Stimulated activated CD4-positive, alpha-beta T cell treated with anti-CD3 and anti-CD28 coated beads, Interleukin-2, amount 100 ng/mL, for 24 hours (primary cell): ENCODE results near the gene KIAA1549.
"Not testable (repeated sequence)": the region's sequence is repeated elsewhere in the genome, so short reads cannot be mapped to it uniquely, and the experiment has no call there.

Experiments used
- DNase-seq, 2 donors: peaks; one replicate each; pipeline ENCODE4 v3.0.0-alpha.2; 2020

The KIAA1549 gene

DNA sequence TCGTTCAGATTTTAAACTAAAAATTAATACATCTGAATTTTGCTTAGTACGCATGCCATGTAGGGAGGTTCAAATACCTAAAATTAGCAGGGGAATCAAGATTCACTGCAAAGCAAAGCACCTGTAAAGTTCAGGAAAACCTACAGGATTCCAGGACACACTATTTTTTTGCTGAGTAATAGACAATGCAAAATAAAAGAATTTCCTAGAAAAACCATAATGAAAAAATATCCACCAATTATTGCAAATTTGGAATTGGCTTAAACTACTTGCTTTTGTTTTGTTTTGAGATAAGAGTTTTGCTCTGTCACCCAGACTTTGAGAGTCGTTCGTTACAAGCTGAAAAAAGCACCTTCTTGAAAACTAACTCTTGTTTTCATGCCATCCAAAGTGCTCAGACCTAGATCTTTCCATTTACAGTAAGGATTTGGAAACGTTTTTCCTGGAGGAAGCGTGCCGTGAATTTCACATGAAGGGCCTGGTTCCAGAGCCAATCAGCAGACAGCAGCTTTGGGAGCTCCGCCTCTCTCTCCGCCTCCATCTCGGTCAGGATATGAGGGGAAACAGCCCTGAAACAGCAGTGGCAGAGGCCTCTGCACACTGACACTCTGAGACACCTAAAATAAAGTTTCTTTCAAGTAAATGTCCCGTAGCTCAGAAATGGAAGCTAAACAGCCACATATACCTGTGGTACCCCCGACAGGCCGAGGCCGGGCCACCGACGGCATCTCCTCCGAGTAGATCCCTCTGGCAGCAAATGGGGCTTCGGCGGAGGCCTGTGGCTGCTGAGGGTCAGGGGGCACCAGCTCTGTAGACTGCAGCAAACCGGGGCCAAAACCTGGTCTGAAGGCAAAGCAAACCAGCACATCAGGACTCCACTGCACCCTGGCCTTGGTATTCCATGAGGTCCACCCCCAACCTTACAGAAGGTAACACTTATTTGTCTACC lies 137.3 kb downstream of the KIAA1549 start:
- DNase-seq, result no peak

DNA sequence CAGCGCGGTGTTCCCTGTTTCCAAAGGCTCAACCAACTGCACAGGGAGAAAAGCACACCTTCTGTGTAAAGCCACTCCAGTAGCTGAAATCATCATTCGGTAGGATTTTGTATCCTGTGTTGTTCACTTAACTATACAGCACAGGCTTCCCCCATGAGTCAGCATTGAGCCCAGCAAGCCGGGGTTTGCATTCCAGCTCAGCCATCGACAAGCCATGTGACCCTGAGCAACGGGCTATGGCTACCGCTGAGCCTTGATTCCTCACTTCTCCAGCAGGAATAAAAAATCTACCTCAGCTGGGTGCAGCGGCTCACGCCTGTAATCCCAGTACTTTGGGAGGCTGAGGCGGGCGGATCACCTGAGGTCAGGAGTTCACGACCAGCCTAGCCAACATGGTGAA lies 139.1 kb downstream of the KIAA1549 start:
- no peak for DNase-seq

DNA sequence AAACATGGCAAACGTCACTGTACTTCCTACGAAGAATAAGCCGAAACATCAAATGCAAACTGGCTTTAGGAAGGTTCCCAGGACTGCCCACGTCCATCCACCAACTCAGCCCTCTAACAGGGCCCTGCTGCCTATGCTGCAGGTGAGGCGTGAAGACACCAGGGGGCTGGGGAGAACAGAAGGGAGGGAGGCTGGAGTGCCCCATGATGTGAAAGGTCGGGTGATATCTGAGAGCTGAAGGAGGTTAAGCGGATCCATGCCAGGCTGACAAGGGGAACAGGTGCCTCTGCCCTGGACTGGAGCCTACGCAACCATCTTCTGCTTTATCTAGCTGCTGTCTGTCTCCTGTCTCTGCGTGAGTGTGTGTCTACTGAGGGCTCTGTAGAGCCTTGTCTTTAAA lies 143.0 kb downstream of the KIAA1549 start:
- DNase-seq, result no peak

DNA sequence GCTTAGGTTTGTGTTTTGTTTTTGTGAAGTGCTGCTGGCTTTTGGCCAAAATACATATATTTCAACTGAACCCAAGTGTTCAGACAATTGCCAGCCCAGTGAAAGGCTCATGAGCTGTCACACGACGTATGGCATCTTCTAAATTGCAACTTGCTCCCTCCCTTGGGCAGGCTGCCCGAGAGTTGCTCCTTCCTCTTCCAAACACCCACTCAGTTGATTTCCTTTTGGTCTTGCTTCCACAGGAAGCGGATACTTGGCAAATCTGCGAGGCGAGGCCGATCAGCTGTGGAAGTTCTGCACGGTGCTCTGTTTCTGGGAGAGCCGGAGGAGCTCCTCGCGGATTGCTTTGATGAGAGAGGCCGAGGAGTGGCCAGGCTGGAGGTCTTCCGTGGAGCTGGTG lies 143.6 kb downstream of the KIAA1549 start:
- DNase-seq, result no peak

DNA sequence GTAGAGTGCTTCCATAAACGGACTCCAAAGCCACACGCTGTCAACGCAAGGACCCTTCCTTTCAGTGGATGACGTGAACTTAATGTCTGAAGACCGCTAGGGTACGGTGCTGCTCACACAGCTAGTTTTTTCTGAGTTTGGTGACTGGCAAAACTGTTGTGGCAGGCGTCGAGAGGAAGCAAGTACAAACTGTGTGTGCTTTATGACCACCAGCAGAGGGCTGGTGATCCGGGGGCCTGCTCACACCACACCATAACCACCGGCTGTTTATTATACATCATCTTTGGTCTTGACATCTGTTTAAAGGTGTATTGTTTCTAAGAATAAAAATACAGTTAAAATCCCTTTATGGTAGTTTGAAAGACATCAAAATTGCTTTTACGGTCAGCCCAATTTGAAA lies 146.1 kb downstream of the KIAA1549 start:
- no peak for DNase-seq

DNA sequence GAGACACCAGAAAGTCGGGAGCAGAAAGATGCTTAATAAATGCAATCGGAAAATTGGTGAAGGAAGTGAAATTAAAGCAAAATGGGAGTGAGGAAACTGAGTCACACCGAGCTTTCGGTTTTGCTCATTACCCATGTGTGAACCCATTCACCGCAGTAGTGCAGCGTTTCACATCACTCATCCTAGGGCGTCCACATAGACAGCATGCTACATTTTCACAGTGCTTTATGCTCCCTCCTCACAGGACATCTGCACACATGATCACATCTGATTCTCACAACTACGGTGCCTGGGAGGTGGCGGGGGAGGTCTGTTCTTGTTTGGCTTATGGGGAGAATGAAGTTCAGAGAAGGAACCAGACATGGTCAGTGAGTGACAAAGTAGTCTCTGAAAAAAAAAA lies 146.6 kb downstream of the KIAA1549 start:
- DNase-seq, result peak; percentile 10 to 17

DNA sequence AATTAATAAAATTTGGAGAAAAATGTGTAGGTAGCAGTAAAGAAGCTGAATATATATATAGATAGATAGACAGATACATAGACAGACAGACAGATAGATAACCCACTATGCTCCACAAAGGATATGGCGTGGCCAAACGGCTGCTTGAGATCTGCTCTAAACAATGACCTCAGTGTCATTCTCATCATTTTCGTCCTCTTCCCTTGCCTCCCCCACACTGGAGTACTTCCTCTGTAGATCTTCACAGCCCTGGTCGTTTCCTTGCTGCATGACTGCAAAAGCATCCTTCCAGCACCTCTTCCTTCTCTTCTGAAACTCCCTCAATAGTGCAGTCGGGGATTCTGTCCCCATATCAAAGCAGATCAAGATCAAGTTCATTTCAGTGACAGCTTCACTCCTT lies 147.6 kb downstream of the KIAA1549 start:
- no peak for DNase-seq

DNA sequence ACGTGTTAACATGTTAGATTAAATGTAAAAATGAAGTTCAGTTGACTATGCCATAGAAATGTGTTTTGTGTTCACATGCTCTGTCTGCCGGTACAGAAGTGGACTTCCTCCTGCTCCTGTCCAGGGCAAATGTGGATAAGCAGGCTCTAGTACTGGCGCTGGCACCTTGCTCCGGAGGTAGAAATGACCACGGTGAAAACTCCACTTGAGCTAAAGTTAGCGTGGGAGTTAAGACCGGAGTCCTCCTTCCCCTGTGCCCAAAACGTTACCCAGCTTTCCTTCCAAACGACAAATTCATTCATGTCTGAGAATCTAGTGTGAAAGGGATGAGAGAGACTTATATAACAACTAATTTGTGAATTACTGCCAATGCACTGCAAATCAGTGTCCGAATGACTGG lies 148.2 kb downstream of the KIAA1549 start:
- DNase-seq, result no peak

DNA sequence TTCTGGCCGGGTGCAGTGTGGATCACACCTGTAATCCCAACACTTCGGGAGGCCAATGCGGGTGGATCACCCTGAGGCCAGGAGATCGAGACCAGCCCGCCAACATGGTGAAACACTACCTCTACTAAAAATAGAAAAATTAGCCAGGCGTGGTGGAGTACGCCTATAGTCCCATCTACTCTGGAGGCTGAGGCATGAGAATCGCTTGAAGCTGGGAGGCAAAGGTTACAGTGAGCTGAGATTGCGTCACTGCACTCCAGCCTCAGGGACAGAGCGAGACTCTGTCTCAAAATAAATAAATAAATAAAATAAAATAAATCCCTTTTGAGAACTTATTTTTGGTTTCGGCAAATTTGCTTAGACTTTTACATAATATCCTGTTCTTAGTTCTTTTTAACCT lies 151.9 kb downstream of the KIAA1549 start:
- no peak for DNase-seq

DNA sequence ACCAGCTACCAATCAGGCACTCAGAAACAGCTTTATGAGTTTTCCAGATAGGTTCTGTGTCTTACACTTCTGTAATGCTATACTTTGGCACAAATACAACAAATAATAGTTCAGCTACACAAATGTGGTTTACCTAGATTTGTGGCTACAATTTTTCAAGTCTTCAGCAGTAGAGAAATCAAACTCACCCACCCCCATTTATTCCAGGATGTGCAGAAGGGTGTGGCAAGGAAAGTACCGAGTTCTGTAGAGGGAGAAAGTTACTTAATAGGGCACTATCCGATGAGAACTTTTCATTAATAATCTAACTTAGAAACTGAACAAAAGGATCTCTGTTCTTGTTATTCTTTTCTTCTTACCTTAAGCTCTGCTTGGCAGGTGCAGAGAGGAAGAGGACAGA lies 152.9 kb downstream of the KIAA1549 start:
- no peak for DNase-seq

DNA sequence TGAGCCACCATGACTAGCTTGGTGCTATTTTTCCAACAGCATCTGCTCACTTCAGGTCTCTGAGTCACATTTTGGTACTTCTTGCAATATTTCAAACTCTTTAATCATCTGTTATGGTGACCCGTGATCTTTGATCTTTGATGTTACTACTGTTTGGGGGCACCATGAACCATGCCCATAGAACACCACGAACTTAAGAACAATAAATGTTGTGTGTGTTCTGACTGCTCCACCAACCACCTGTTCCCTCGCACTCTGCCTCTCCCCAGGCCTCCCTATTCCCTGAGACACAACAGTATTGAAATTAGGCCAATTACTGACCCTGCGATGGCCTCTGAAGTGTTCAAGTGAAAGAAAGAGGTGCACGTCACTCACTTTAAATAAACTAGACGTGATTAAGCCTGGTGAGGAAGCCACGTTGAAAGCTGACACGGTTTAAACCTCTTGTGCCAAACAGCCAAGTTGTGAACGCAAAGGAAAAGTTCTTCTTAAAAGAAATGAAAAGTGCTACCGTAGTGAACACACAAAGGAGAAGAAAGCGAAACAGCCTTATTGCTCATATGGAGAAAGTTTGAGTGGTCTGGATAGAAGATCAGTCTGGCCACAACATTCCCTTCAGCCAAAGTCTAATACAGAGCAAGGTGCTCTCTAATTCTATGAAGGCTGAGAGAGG lies 156.0 kb downstream of the KIAA1549 start:
- no peak for DNase-seq

DNA sequence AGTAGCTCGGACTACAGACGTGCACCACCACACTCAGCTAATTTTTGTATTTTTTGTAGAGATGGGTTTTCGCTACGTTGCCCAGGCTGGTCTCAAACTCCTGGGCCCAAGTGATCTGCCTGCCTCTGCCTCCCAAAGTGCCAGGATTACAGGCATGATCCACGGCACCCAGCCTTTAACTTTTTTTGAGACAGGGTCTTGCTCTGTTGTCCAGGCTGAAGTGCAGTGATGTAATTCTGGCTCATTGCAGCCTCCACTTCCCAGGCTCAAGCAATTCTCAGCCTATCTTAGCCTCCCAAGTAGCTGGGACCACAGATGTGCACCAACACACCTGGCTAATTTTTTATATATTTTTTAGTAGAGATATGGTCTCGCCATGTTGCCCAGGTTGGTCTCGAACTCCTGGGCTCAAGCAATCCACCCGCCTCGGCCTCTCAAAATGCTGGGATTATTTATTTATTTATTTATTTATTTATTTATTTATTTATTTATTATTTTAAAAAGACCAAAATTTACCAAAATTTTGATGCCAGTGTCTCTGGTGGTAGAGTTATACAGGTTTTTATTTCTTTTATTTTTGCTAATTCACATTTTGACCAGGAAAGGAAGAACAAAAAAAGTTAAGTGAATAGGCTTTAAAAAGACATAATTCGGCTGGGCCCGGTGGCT lies 158.2 kb downstream of the KIAA1549 start:
- DNase-seq, result no peak

DNA sequence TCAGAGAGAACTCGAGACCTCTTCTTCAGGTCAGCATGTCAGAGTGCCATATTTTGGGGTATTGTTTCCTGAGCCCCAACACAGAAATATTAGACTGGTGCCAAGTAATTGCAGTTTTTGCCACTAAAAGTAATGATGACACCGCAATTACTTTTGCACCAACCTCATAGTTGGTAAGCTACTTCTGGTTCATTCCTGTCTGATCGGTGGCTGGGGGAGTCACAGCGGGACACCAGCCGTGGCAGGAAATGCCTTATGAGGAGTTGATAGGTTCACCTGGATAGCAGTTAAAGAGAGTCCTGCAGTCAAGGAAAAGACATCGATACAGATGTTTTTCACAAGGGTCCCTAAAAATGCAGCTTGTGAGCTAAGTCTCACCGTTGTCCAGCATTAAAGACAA lies 159.3 kb downstream of the KIAA1549 start:
- DNase-seq, result no peak

DNA sequence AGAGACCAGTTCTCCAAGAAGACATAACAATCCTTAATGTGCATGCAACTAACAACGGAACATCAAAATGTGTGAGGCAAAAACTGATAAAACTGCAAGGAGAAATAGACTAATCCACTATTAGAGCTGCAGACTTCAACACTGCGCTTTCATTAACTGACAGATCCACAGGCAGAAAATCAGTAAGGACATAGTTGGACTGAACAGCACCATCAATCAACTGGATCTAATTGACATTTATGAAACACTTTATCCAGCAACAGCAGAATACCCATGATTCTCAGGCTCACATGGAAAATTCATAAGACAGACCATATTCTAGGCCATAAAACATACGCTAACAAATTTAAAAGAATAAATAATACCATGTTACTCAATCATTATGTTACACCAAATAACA lies 161.6 kb downstream of the KIAA1549 start:
- no peak for DNase-seq

DNA sequence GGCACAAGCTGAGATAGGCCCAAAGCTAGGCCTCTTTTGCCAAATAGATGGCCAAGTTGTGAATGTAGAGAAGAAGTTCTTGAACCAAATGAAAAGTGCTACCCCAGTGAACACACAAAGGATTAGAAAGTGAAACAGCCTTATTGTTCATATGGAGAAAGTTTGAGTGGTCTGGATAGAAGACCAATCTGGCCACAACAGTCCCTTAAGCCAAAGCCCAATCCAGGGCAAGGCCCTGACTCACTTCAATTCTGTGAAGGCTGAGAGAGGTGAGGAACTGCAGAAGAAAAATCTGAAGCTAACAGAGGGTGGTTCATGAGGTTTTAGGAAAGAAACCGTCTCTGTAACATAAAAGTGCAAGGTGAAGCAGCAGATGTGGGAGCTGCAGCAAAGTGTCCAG lies 164.5 kb downstream of the KIAA1549 start:
- no peak for DNase-seq

DNA sequence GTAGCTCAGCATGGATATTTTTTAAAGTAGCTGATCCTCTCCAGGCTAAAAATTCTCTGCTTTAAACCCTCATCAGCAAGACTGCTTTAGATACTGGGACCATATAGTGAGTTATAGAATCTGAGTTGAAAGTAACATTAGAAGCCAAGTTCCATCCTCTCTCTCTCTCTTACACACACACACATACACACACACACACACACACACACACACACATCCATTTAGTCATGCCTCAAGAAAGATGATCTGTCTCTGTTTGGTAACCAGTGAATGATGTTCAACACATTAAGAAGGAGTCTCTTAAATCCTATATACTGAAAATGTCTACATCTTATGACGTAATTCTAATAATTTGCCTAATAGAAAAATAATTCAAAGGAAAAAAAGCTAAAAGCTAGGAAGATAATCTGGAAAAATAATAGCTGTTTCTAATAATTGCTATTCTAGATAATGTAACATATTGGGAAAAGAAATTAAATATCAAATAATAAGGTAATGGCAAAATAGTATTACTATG lies 166.3 kb downstream of the KIAA1549 start:
- no peak for DNase-seq

DNA sequence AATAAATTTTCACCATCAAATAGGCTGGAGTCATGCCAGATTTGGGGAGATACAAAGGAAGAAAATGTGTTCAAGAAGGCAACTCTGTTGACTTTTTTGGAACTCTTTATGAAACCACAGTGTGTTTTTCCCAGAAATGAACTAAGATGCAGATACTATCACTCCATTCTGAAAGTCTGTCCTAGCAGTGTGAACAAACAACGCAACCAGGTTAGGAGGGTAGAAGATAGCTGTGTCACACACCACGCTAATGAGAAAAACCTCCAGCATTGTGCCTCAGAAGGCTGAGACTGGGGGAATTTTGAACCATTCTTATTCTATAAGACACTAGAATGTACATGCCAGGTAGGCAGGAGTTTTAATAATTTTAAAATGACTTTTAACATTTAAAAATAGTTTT lies 167.2 kb downstream of the KIAA1549 start:
- no peak for DNase-seq

DNA sequence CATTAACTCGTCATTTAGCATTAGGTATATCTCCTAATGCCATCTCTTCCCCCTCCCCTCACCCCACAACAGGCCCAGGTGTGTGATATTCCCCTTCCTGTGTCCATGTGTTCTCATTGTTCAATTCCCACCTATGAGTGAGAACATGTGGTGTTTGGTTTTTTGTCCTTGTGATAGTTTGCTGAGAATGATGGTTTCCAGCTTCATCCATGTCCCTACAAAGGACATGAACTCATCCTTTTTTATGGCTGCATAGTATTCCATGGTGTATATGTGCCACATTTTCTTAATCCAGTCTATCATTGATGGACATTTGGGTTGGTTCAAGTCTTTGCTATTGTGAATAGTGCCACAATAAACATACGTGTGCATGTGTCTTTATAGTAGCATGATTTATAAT lies 169.9 kb downstream of the KIAA1549 start:
- DNase-seq, result not testable (repeated sequence)

DNA sequence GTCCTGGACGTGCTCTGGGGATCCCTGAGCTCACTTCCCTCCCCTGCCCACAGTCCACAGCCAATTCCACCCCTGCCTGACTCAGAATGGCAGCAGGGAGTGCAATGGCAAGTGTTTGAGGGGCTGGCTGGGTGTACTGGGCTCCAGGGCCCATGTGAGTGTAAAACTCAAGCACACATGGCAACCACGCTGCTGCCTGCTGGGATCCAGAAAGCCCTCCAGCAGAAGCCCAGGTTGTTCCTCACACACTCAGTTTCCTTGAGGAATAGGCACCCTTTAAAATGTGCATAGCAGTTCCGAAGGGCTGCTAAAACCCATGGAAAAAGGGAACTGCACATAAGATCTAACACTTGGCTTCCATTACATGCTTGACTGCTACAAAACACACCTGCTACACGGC lies 171.8 kb downstream of the KIAA1549 start:
- DNase-seq, result no peak

DNA sequence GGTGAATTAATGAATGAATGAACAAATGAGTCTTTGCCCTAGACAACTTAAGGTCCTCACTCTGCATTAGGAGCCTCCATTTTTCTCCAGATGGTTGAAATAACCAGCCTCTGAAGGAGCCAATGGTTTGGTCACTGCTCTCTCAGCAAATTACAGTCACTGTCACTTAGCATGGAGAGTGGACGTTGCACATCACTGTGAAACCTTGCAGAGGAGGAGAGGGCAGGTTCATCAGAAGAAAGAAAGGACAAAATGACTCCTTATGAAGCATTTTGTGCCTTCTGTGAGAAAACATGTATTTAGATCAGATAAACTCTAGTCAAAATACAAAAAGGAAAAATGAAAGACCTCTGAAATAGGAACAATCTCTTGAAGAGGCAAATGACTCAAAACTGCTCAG lies 176.6 kb downstream of the KIAA1549 start:
- DNase-seq, result no peak

DNA sequence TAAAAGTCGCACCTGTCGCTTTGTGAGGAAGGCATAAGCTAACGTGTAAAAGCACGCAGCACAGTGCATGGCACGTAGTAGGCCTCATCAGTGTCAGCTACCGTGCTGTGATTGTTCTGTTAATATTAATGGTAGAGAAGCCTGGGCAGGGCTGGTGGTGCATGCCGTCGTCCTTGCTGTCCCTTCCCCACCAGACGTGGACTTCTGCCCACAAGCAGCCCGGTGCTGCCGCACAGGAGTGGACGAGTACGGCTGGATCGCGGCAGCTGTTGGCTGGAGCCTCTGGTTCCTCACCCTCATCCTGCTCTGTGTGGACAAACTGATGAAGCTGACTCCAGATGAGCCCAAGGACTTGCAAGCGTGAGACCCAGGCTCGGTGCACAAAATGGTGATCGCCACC lies 178.5 kb downstream of the KIAA1549 start:
- DNase-seq, result no peak

DNA sequence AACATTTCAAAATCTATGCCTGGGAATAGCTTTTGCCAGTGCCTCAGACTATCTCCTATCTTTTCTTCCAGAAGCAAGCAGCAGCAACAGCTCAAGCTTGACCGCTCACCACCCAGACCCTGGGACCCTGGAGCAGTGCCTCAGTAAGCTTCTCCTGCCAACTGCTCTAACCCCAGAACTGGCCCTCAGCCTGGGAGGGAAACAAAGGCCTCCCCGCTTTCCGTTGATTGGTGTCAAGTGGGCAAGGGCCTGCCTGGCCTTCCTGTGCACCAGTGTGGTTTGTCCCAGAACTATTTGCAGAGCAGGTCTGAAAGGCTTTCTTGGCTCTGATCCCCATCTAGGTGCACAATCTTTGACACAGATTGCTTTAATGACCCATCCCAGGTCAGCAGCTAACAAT lies 179.9 kb downstream of the KIAA1549 start:
- no peak for DNase-seq

DNA sequence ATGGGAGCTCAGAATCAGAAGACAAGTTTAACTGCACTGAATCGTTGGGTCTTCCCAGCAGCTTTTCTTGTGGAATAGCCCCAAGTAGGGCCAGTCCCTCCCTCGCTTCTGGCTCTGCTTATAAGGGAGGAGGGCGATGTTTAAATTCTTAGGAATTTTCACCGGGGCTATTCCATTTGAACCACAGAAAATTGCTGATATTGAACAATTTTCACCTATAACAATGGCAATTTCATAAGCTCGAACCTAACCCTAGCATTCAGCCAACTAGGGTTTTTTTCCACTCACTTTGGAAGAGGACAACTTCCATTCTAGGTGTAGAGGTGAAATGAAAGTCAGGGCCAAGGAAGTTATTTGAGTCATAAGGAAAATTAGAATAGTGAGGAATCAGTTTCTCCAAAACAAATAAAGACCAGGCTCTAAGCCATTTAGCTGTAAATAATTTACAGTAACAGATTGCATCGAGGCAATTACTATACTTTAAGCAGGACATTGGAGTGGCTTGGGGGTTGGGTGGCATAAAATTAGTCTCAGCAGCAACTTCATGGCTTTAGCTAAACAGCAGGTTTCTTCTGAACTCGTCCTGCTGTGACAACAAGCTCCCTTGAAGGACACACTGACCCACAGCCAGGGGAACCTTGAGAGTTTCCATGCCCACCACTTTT lies 181.7 kb downstream of the KIAA1549 start:
- DNase-seq, result no peak
